ENCODE data around the gene VARS1.

- TF ChIP-seq CTCF (IDR thresholded peaks at IDR 0.05 in 8 of 11, conservative IDR thresholded peaks at IDR 0.05 in 3 of 11) (peak in 2 of 11 experiments; percentile 9 to 27), POLR2A (IDR thresholded peaks at IDR 0.05) (peak; percentile 95 to 100 (median 97)), POLR2AphosphoS5 (IDR thresholded peaks at IDR 0.05) (peak; percentile 99 to 100 (median 99))
Measured at GRCh38 chr6:31827286-31828079, 31.9 kb upstream of the VARS1 start, which contains the start of gene HSPA1B.
